Body of pancreas (tissue), 4 donors: ENCODE data around the gene DAZAP2. TPM values are rescaled to one million over a fixed set of nuclear protein-coding genes. Genes with fewer than 3 reads are reported as not detected.
A peak's percentile ranks its signal among the peaks of the same experiment; 100 is the strongest.
"Not testable (repeated sequence)": the region's sequence is repeated elsewhere in the genome, so short reads cannot be mapped to it uniquely, and the experiment has no call there.

Experiments used
- ATAC-seq: fragments of 150-250 bp; one replicate; pipeline ENCODE4 v1.9.1; 2016
- DNase-seq, 4 donors: peaks; one replicate each; pipeline ENCODE4 v3.0.0-alpha.2; 2019
- H3K27ac ChIP-seq, 4 donors: fragments of 200-600 bp; sonication (generic); 1 replicate in 3 of 4; 2 replicates in 1 of 4; pipeline versions ENCODE4 v1.5.1 to v1.6.1; 2016 to 2019; ENCODE audit warnings: mild to moderate bottlenecking in 1 of 4, mixed read lengths in 1 of 4, moderate library complexity in 1 of 4
- H3K27me3 ChIP-seq, 2 donors: fragments of 200-600 bp; sonication (generic); one replicate each; pipeline ENCODE4 v1.6.0; 2016; ENCODE audit warnings: mild to moderate bottlenecking in 1 of 2
- H3K36me3 ChIP-seq, 2 donors: fragments of 200-600 bp; sonication (generic); replicated peaks in 1 of 2; 2 replicates each; pipeline ENCODE4 v1.5.1; 2016; ENCODE audit warnings: low read depth in 2 of 2; ENCODE audit not compliant: insufficient read depth in 1 of 2
- H3K4me1 ChIP-seq: fragments of 200-600 bp; sonication (generic); one replicate; pipeline ENCODE4 v1.6.0; 2016
- H3K4me3 ChIP-seq, 2 donors: fragments of 200-600 bp; sonication (generic); 1 replicate in 1 of 2; 2 replicates in 1 of 2; pipeline ENCODE4 v1.5.1; 2016 to 2019
- H3K9me3 ChIP-seq, 3 donors: fragments of 200-600 bp; sonication (generic); 1 replicate in 2 of 3; 2 replicates in 1 of 3; pipeline ENCODE4 v1.5.1; 2016
- POLR2A ChIP-seq, 3 donors: fragments of 450-650 bp; IDR thresholded peaks; one replicate each; pipeline ENCODE4 v1.6.1; 2016; ENCODE audit warnings: antibody characterized with exemption in 3 of 3, mild to moderate bottlenecking in 2 of 3
- WGBS, 2 donors: methylation state at CpG; one replicate each; pipeline ENCODE4 v1.1.5; 2017; 5-methylcytosine and 5-hydroxymethylcytosine counted together
- intact Hi-C: fragments of 100-400 bp; cut with DNase I; formaldehyde crosslinking; loops from one replicate; pipeline ENCODE4 v1.15.1; 2023
- total RNA-seq, 2 donors: library from RNA; depleted of rRNA; stranded (reverse); fragments of >200 nt; gene quantifications; one replicate each; pipeline ENCODE4 v1.1.0, GENCODE V29; 2016
- TF ChIP-seq, protein P1 (sequence below), 7 experiments: fragments of 450-650 bp in 4 of 7; fragments of 200-600 bp in 3 of 7; sonication (generic) in 3 of 7; IDR thresholded peaks; one replicate each; pipeline ENCODE4 v1.5.1; 2016 to 2019; ENCODE audit warnings: antibody characterized with exemption in 7 of 7

The DAZAP2 gene
- total RNA-seq, 2 donors from 2014 or later: 77.1 to 87.7 TPM

DNA sequence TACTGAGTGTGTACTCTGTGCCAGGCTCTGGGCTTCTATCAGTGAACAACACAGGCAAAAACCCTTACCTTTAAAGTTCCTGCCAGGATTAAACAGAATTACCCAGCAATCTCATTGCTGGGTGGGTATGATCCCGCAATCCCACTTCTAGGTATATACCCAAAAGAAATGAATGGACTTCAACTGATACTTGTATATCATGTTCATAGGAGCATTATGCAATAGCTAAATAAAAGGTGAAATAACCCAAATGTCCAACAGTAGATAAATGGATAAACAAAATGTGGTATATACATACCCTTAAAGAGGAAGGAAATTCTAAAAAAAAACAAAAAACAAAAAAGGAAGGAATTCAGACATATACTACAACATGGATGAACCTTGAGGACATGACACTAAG is 14.7 kb downstream of the DAZAP2 start:
- no peak overlapping the region for H3K27ac ChIP-seq
- DNase-seq: no peak
- H3K27me3 ChIP-seq: no peaks in the 10 kb centered on the region
- H3K36me3 ChIP-seq: no peaks in the 10 kb centered on the region
- H3K4me3 ChIP-seq: no peak overlapping the region
- ATAC-seq: no peak
- H3K4me1 ChIP-seq: no peaks in the 10 kb centered on the region
- intact Hi-C loops: no loop called here
- WGBS, 2 donors: 92 to 94% methylated on average over 1 of the region's 1 CpG
- TF ChIP-seq, protein P1, sequence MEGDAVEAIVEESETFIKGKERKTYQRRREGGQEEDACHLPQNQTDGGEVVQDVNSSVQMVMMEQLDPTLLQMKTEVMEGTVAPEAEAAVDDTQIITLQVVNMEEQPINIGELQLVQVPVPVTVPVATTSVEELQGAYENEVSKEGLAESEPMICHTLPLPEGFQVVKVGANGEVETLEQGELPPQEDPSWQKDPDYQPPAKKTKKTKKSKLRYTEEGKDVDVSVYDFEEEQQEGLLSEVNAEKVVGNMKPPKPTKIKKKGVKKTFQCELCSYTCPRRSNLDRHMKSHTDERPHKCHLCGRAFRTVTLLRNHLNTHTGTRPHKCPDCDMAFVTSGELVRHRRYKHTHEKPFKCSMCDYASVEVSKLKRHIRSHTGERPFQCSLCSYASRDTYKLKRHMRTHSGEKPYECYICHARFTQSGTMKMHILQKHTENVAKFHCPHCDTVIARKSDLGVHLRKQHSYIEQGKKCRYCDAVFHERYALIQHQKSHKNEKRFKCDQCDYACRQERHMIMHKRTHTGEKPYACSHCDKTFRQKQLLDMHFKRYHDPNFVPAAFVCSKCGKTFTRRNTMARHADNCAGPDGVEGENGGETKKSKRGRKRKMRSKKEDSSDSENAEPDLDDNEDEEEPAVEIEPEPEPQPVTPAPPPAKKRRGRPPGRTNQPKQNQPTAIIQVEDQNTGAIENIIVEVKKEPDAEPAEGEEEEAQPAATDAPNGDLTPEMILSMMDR (IDR thresholded peaks at IDR 0.05): no peak
- no peak for TF ChIP-seq POLR2A (IDR thresholded peaks at IDR 0.05)
- H3K9me3 ChIP-seq: no peaks in the 10 kb centered on the region

DNA sequence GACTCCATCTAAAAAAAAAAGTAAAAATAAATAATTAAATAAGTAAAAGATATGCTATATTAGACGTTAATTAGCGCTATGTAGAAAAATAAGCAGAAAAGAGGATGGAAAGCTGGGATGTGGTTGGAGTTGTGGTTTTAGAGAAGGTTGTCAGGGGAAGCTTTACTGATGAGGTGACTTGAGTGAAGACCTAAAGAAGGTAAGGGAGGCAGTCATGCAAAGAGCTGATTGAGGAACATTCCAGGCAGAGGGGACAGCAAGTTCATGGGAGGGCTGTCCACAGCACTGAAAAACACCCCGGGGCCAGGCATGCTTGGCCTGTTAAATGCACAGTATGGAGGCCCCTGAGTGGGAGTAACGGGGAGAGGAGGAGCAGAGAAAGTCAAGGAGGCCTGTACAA is 15.9 kb downstream of the DAZAP2 start:
- intact Hi-C loops: no loop called here
- WGBS, 2 donors: 76 to 98% methylated on average over 4 of the region's 4 CpGs

DNA sequence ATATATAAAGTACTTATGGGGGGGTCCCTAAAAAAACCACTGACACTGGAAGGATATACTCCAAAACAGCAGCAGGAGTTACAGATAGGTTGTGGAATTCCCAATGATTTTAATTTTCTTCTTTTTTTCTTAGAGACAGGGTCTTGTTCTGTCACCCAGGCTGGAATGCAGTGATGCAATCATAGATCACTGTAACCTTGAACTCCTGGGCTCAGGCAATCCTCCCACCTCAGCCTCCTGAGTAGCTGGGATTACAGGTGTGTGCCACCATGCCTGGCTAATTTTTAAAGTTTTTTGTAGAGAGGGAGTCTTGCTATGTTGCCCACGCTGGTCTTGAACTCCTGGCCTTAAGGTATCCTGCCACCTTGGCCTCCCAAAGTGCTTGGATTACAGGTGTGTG is 21.0 kb downstream of the DAZAP2 start:
- H3K9me3 ChIP-seq, ATAC-seq: not testable (repeated sequence)
- WGBS, 2 donors: 91 to 100% methylated on average over 1 of the region's 1 CpG

More for the DNA sequence above, 15.9 kb downstream of the DAZAP2 start:
- H3K27me3 ChIP-seq: no peaks in the 10 kb centered on the region
- H3K4me1 ChIP-seq: no peaks in the 10 kb centered on the region
- no peak for TF ChIP-seq POLR2A (IDR thresholded peaks at IDR 0.05)
- TF ChIP-seq, protein P1 (IDR thresholded peaks at IDR 0.05): no peak
- no peaks in the 10 kb centered on the region for H3K9me3 ChIP-seq
- DNase-seq: no peak
- H3K36me3 ChIP-seq: no peaks in the 10 kb centered on the region
- H3K27ac ChIP-seq: no peak overlapping the region
- ATAC-seq: no peak
- no peak overlapping the region for H3K4me3 ChIP-seq

DNA sequence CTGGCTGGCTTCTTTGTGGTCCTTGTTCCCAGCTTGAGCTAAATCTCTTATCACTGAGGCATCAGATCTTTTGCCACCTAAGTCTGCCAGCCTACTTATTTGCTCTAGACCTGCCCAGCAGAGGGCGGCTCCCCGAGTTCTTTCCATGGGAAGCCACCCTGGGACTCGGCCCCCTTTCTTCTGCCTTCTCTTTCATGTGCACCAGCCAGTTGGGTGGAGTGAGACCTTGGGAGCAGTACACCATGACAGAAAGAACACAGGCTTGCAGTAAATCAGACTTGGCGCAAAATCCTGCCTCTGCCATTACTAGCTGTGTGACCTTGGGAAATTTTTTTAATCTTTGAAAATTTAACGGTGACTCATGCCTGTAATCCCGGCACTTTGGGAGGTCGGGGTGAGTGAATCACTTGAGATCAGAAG is 24.1 kb downstream of the DAZAP2 start:
- intact Hi-C loops: no loop called here
- ATAC-seq (peak; percentile 99), DNase-seq (peak; percentile 88 to 94 (median 90))
- WGBS, 2 donors: 4 to 8% methylated on average over 7 of the region's 7 CpGs
- Histone ChIP-seq H3K9me3 (no peaks in the 10 kb centered on the region), H3K4me1 (peaks cover 13% of the 10 kb centered on the region), H3K4me3 (no peak overlapping the region), H3K36me3 (no peaks in the 10 kb centered on the region), H3K27me3 (no peaks in the 10 kb centered on the region), H3K27ac (peak overlapping the region; percentile 73 to 91 (median 80))
- TF ChIP-seq POLR2A (IDR thresholded peaks at IDR 0.05): peak in 2 of 3 donors; percentile 67 to 73
- TF ChIP-seq, protein P1 (IDR thresholded peaks at IDR 0.05): peak in 6 of 7 experiments; percentile 34 to 76 (median 66)

More for the DNA sequence above, 21.0 kb downstream of the DAZAP2 start:
- peaks cover 13% of the 10 kb centered on the region for H3K4me1 ChIP-seq
- H3K27ac ChIP-seq, DNase-seq, H3K36me3 ChIP-seq, intact Hi-C loops, H3K4me3 ChIP-seq, H3K27me3 ChIP-seq: not testable (repeated sequence)

DNA sequence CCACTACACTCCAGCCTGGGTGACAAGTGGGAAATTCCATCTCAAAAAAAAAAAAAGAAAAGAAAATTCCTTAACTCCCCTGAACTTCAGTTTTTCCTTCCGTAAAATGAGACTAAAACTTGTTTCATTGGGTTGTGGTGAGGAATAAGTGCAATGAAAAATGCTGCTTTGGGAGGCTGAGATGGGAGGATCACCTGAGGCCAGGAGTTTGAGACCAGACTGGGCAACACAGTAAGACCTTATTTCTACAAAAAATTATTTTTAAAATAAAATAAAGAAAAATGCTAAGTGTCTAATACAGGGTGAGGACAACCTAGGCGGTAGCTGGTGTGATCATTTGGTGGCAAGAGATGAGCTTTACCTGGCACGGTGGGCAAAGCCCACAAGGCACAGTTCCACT is 24.7 kb downstream of the DAZAP2 start:
- no peaks in the 10 kb centered on the region for H3K36me3 ChIP-seq
- H3K9me3 ChIP-seq: no peaks in the 10 kb centered on the region
- 92 to 94% methylated on average over 3 of the region's 3 CpGs for WGBS, 2 donors
- H3K27ac ChIP-seq: peak overlapping the region; percentile 73 to 91 (median 80)
- H3K27me3 ChIP-seq: no peaks in the 10 kb centered on the region
- DNase-seq (no peak), ATAC-seq (no peak)
- no peak overlapping the region for H3K4me3 ChIP-seq
- intact Hi-C loops: no loop called here
- H3K4me1 ChIP-seq: peaks cover 13% of the 10 kb centered on the region
- TF ChIP-seq, protein P1 (IDR thresholded peaks at IDR 0.05): no peak
- TF ChIP-seq POLR2A (IDR thresholded peaks at IDR 0.05): no peak
